Effector memory CD4-positive, alpha-beta T cell (primary cell): ENCODE measurements around the gene SMAD5.

Source experiments
- DNase-seq, 3 donors: peaks; one replicate each; pipeline ENCODE4 v3.0.0-alpha.2; 2020
- H3K27ac ChIP-seq: 2 replicates; pipeline ENCODE4 v1.7.0; 2013; ENCODE audit warnings: mild to moderate bottlenecking, low read length, moderate library complexity; ENCODE audit not compliant: insufficient read depth, poor library complexity, severe bottlenecking
- H3K27me3 ChIP-seq: replicated peaks from 2 replicates; pipeline ENCODE4 v1.7.0; 2013; ENCODE audit warnings: mild to moderate bottlenecking, low read length; ENCODE audit not compliant: insufficient read depth, control insufficient read depth, poor library complexity, severe bottlenecking
- H3K36me3 ChIP-seq: 2 replicates; pipeline ENCODE4 v1.7.0; 2013; ENCODE audit warnings: mild to moderate bottlenecking, low read length, moderate library complexity; ENCODE audit not compliant: control insufficient read depth, insufficient read depth
- H3K4me1 ChIP-seq: 2 replicates; pipeline ENCODE4 v1.7.0; 2013; ENCODE audit warnings: low read length, mild to moderate bottlenecking; ENCODE audit not compliant: control insufficient read depth, insufficient read depth, poor library complexity, severe bottlenecking
- H3K4me3 ChIP-seq: 2 replicates; pipeline ENCODE4 v1.7.0; 2013; ENCODE audit warnings: low read length, low read depth, mild to moderate bottlenecking; ENCODE audit not compliant: insufficient read depth, poor library complexity, severe bottlenecking
- H3K9me3 ChIP-seq: 2 replicates; pipeline ENCODE4 v1.7.0; 2013; ENCODE audit warnings: mild to moderate bottlenecking, low read length, moderate library complexity; ENCODE audit not compliant: control insufficient read depth

Gene SMAD5

GRCh38 chr5:136211282-136212040, 78.8 kb downstream of the SMAD5 start:
- Histone ChIP-seq H3K9me3 (no peaks in the 10 kb centered on the region), H3K4me1 (no peaks in the 10 kb centered on the region), H3K27ac (no peak overlapping the region), H3K4me3 (no peak overlapping the region), H3K36me3 (no peaks in the 10 kb centered on the region), H3K27me3 (peaks cover 4% of the 10 kb centered on the region)
- no peak for DNase-seq

- Histone ChIP-seq H3K27ac (no peak overlapping the region), H3K4me1 (no peaks in the 10 kb centered on the region), H3K4me3 (no peak overlapping the region), H3K27me3 (peaks cover 4% of the 10 kb centered on the region), H3K9me3 (no peaks in the 10 kb centered on the region), H3K36me3 (no peaks in the 10 kb centered on the region)
- DNase-seq = peak in 2 of 3 donors; percentile 17 to 27
Observed at GRCh38 chr5:136212252-136212721, 79.6 kb downstream of the SMAD5 start.

- H3K9me3 ChIP-seq = no peaks in the 10 kb centered on the region
- H3K36me3 ChIP-seq = no peaks in the 10 kb centered on the region
- H3K27me3 ChIP-seq = peaks cover 4% of the 10 kb centered on the region
Observed at GRCh38 chr5:136213919-136214493, 81.4 kb downstream of the SMAD5 start.

GRCh38 chr5:136215812-136216211, 83.2 kb downstream of the SMAD5 start:
- Histone ChIP-seq H3K4me1 (no peaks in the 10 kb centered on the region), H3K27ac (no peak overlapping the region), H3K27me3 (no peaks in the 10 kb centered on the region), H3K36me3 (no peaks in the 10 kb centered on the region), H3K4me3 (no peak overlapping the region), H3K9me3 (no peaks in the 10 kb centered on the region)
- DNase-seq = no peak

More at GRCh38 chr5:136213919-136214493, 81.4 kb downstream of the SMAD5 start:
- no peak for DNase-seq
- H3K27ac ChIP-seq = no peak overlapping the region
- no peak overlapping the region for H3K4me3 ChIP-seq
- H3K4me1 ChIP-seq = no peaks in the 10 kb centered on the region

GRCh38 chr5:136216230-136216629, 83.6 kb downstream of the SMAD5 start:
- Histone ChIP-seq H3K36me3 (no peaks in the 10 kb centered on the region), H3K4me3 (no peak overlapping the region), H3K4me1 (no peaks in the 10 kb centered on the region), H3K9me3 (no peaks in the 10 kb centered on the region), H3K27ac (no peak overlapping the region), H3K27me3 (no peaks in the 10 kb centered on the region)
- DNase-seq = no peak

- Histone ChIP-seq H3K4me3 (no peak overlapping the region), H3K9me3 (no peaks in the 10 kb centered on the region), H3K27ac (no peak overlapping the region), H3K27me3 (no peaks in the 10 kb centered on the region), H3K4me1 (no peaks in the 10 kb centered on the region), H3K36me3 (no peaks in the 10 kb centered on the region)
- no peak for DNase-seq
Observed at GRCh38 chr5:136221340-136221739, 88.7 kb downstream of the SMAD5 start.

- H3K4me1 ChIP-seq = no peaks in the 10 kb centered on the region
- no peaks in the 10 kb centered on the region for H3K27me3 ChIP-seq
- DNase-seq = no peak
- H3K27ac ChIP-seq = no peak overlapping the region
- no peaks in the 10 kb centered on the region for H3K36me3 ChIP-seq
- H3K4me3 ChIP-seq = no peak overlapping the region
- no peaks in the 10 kb centered on the region for H3K9me3 ChIP-seq
Observed at GRCh38 chr5:136222580-136223235, 90.1 kb downstream of the SMAD5 start.

GRCh38 chr5:136225796-136226195, 93.2 kb downstream of the SMAD5 start:
- Histone ChIP-seq H3K27me3 (no peaks in the 10 kb centered on the region), H3K4me1 (no peaks in the 10 kb centered on the region), H3K27ac (no peak overlapping the region), H3K36me3 (no peaks in the 10 kb centered on the region), H3K9me3 (no peaks in the 10 kb centered on the region), H3K4me3 (no peak overlapping the region)
- DNase-seq = no peak

GRCh38 chr5:136226401-136226800, 93.8 kb downstream of the SMAD5 start:
- Histone ChIP-seq H3K4me3 (no peak overlapping the region), H3K36me3 (no peaks in the 10 kb centered on the region), H3K4me1 (no peaks in the 10 kb centered on the region), H3K9me3 (no peaks in the 10 kb centered on the region), H3K27me3 (no peaks in the 10 kb centered on the region), H3K27ac (no peak overlapping the region)
- DNase-seq = no peak
